ENCODE measurements around the gene RCBTB2.

The RCBTB2 gene

GRCh38 chr13:48493066-48493765 lies 39.7 kb downstream of the RCBTB2 start:
- H3K79me2 ChIP-seq (ENCODE audit: control insufficient read depth, low read length) = no peaks in the 10 kb centered on the region
- H3K4me1 ChIP-seq (ENCODE audit: control insufficient read depth, low read length) = peaks cover 69% of the 10 kb centered on the region
- H3K4me2 ChIP-seq (ENCODE audit: low read length) = peak overlapping the region; percentile 67
- H3K9me3 ChIP-seq (ENCODE audit: control insufficient read depth, insufficient read depth, low read length) = no peaks in the 10 kb centered on the region
- H3K4me3 ChIP-seq (ENCODE audit: low read length) = peak overlapping the region; percentile 53
- H4K20me1 ChIP-seq (ENCODE audit: control insufficient read depth, insufficient read depth, low read depth, low read length) = no peaks in the 10 kb centered on the region
- H3F3A ChIP-seq (ENCODE audit: control insufficient read depth, insufficient read depth) = peaks cover 28% of the 10 kb centered on the region
- no peaks in the 10 kb centered on the region for H3K27me3 ChIP-seq (ENCODE audit: control insufficient read depth, low read length)
- peaks cover 15% of the 10 kb centered on the region for H3K36me3 ChIP-seq (ENCODE audit: control insufficient read depth, low read length)
- TF ChIP-seq CTCF (IDR thresholded peaks at IDR 0.05; ENCODE audit: low read depth, low read length, poor library complexity, severe bottlenecking) = no peak
- no peak for TF ChIP-seq EZH2phosphoT487 (IDR thresholded peaks at IDR 0.05; ENCODE audit: borderline replicate concordance, low read length)
- H3K27ac ChIP-seq (ENCODE audit: low read depth, low read length) = peak overlapping the region; percentile 77
- H3K9me2 ChIP-seq (replicated peaks; ENCODE audit: control insufficient read depth, low read length) = no peaks in the 10 kb centered on the region

GRCh38 chr13:48492470-48493065 lies 40.3 kb downstream of the RCBTB2 start:
- peak overlapping the region; percentile 77 for H3K27ac ChIP-seq (ENCODE audit: low read depth, low read length)
- H3K4me2 ChIP-seq (ENCODE audit: low read length) = peak overlapping the region; percentile 67
- H3K9me2 ChIP-seq (replicated peaks; ENCODE audit: control insufficient read depth, low read length) = no peaks in the 10 kb centered on the region
- H3K36me3 ChIP-seq (ENCODE audit: control insufficient read depth, low read length) = peaks cover 18% of the 10 kb centered on the region
- H3K4me3 ChIP-seq (ENCODE audit: low read length) = peak overlapping the region; percentile 53
- H3K79me2 ChIP-seq (ENCODE audit: control insufficient read depth, low read length) = no peaks in the 10 kb centered on the region
- no peaks in the 10 kb centered on the region for H4K20me1 ChIP-seq (ENCODE audit: control insufficient read depth, insufficient read depth, low read depth, low read length)
- H3K27me3 ChIP-seq (ENCODE audit: control insufficient read depth, low read length) = no peaks in the 10 kb centered on the region
- peaks cover 72% of the 10 kb centered on the region for H3K4me1 ChIP-seq (ENCODE audit: control insufficient read depth, low read length)
- H3F3A ChIP-seq (ENCODE audit: control insufficient read depth, insufficient read depth) = peaks cover 28% of the 10 kb centered on the region
- H3K9me3 ChIP-seq (ENCODE audit: control insufficient read depth, insufficient read depth, low read length) = no peaks in the 10 kb centered on the region
- TF ChIP-seq EZH2phosphoT487 (IDR thresholded peaks at IDR 0.05; ENCODE audit: borderline replicate concordance, low read length) = no peak
- no peak for TF ChIP-seq CTCF (IDR thresholded peaks at IDR 0.05; ENCODE audit: low read depth, low read length, poor library complexity, severe bottlenecking)

- no peaks in the 10 kb centered on the region for H3K79me2 ChIP-seq (ENCODE audit: control insufficient read depth, low read length)
- peak overlapping the region; percentile 77 for H3K27ac ChIP-seq (ENCODE audit: low read depth, low read length)
- no peaks in the 10 kb centered on the region for H4K20me1 ChIP-seq (ENCODE audit: control insufficient read depth, insufficient read depth, low read depth, low read length)
- peaks cover 18% of the 10 kb centered on the region for H3K36me3 ChIP-seq (ENCODE audit: control insufficient read depth, low read length)
- H3K4me1 ChIP-seq (ENCODE audit: control insufficient read depth, low read length) = peaks cover 70% of the 10 kb centered on the region
- no peaks in the 10 kb centered on the region for H3K27me3 ChIP-seq (ENCODE audit: control insufficient read depth, low read length)
- no peak for TF ChIP-seq EZH2phosphoT487 (IDR thresholded peaks at IDR 0.05; ENCODE audit: borderline replicate concordance, low read length)
- no peaks in the 10 kb centered on the region for H3K9me3 ChIP-seq (ENCODE audit: control insufficient read depth, insufficient read depth, low read length)
- peaks cover 28% of the 10 kb centered on the region for H3F3A ChIP-seq (ENCODE audit: control insufficient read depth, insufficient read depth)
- H3K4me3 ChIP-seq (ENCODE audit: low read length) = peak overlapping the region; percentile 53
- H3K4me2 ChIP-seq (ENCODE audit: low read length) = peak overlapping the region; percentile 67
- no peaks in the 10 kb centered on the region for H3K9me2 ChIP-seq (replicated peaks; ENCODE audit: control insufficient read depth, low read length)
Observed at GRCh38 chr13:48492096-48492440, 40.8 kb downstream of the RCBTB2 start.

- H3K4me1 ChIP-seq (ENCODE audit: control insufficient read depth, low read length) = peaks cover 67% of the 10 kb centered on the region
- H3K4me3 ChIP-seq (ENCODE audit: low read length) = peak overlapping the region; percentile 53
- H4K20me1 ChIP-seq (ENCODE audit: control insufficient read depth, insufficient read depth, low read depth, low read length) = no peaks in the 10 kb centered on the region
- H3K9me3 ChIP-seq (ENCODE audit: control insufficient read depth, insufficient read depth, low read length) = no peaks in the 10 kb centered on the region
- peaks cover 21% of the 10 kb centered on the region for H3K36me3 ChIP-seq (ENCODE audit: control insufficient read depth, low read length)
- no peaks in the 10 kb centered on the region for H3K27me3 ChIP-seq (ENCODE audit: control insufficient read depth, low read length)
- peak overlapping the region; percentile 77 for H3K27ac ChIP-seq (ENCODE audit: low read depth, low read length)
- no peak for TF ChIP-seq EZH2phosphoT487 (IDR thresholded peaks at IDR 0.05; ENCODE audit: borderline replicate concordance, low read length)
- TF ChIP-seq CTCF (IDR thresholded peaks at IDR 0.05; ENCODE audit: low read depth, low read length, poor library complexity, severe bottlenecking) = no peak
- no peaks in the 10 kb centered on the region for H3K79me2 ChIP-seq (ENCODE audit: control insufficient read depth, low read length)
- peak overlapping the region; percentile 67 for H3K4me2 ChIP-seq (ENCODE audit: low read length)
- H3F3A ChIP-seq (ENCODE audit: control insufficient read depth, insufficient read depth) = peaks cover 28% of the 10 kb centered on the region
- H3K9me2 ChIP-seq (replicated peaks; ENCODE audit: control insufficient read depth, low read length) = no peaks in the 10 kb centered on the region
Observed at GRCh38 chr13:48491423-48492095, 41.3 kb downstream of the RCBTB2 start.

Data from DOHH2 (cell line).